ENCODE results near the gene STAG1.

STAG1 gene

DNA sequence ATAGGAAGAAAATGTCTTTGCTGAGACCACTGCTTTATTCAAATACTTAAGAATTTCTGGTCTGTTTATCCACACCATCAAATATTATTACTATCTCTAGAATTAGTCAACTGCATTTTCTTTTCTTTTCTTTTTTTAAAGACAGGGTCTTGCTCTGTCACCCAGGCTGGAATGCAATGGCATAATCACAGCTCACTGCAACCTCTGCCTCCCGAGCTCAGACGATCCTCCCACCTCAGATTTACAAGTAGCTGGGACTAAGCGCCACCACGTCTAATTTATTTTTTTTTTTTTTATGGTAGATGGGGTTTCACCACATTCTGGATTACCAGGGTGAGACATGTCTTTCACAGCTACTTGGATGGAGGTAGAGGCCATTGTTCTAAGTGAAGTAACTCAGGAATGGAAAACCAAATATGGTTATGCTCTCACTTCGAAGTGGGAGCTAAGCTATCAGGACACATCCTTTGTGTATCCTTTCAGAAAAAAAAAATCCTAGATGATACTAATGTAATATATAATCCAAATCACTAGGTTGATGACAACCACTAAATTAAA is 52.8 kb downstream of the STAG1 start:
- H2AFZ ChIP-seq (ENCODE audit: low read length): no peak overlapping the region
- peaks cover 4% of the 10 kb centered on the region for H3K4me1 ChIP-seq (ENCODE audit: insufficient read depth, low read length, poor library complexity, severe bottlenecking)
- peaks cover 12% of the 10 kb centered on the region for H4K20me1 ChIP-seq (ENCODE audit: insufficient read depth, low read length, poor library complexity, severe bottlenecking)
- H3K9me2 ChIP-seq (replicated peaks; ENCODE audit: low read depth, low read length): no peaks in the 10 kb centered on the region
- no peak overlapping the region for H3K4me2 ChIP-seq (ENCODE audit: low read depth, low read length, poor library complexity, severe bottlenecking)
- H3K4me3 ChIP-seq (ENCODE audit: low read length, poor library complexity, severe bottlenecking): no peak overlapping the region
- peaks cover 10% of the 10 kb centered on the region; the same call in 1 of the 2 replicates for H3K9me3 ChIP-seq (ENCODE audit: insufficient read depth, low read depth, low read length)
- no peaks in the 10 kb centered on the region for H3F3A ChIP-seq (ENCODE audit: low read depth)
- 0 out of 2 replicates have a peak, but pooled peaks cover 6% of the 10 kb centered on the region for H3K36me3 ChIP-seq (ENCODE audit: insufficient read depth, low read length)
- H3K27me3 ChIP-seq (ENCODE audit: insufficient read depth, low read length, poor library complexity, severe bottlenecking): no peaks in the 10 kb centered on the region
- H3K9ac ChIP-seq (ENCODE audit: low read depth, low read length, poor library complexity, severe bottlenecking): no peak overlapping the region
- TF ChIP-seq EZH2phosphoT487 (IDR thresholded peaks at IDR 0.05; ENCODE audit: borderline replicate concordance): no peak
- TF ChIP-seq, protein P1, sequence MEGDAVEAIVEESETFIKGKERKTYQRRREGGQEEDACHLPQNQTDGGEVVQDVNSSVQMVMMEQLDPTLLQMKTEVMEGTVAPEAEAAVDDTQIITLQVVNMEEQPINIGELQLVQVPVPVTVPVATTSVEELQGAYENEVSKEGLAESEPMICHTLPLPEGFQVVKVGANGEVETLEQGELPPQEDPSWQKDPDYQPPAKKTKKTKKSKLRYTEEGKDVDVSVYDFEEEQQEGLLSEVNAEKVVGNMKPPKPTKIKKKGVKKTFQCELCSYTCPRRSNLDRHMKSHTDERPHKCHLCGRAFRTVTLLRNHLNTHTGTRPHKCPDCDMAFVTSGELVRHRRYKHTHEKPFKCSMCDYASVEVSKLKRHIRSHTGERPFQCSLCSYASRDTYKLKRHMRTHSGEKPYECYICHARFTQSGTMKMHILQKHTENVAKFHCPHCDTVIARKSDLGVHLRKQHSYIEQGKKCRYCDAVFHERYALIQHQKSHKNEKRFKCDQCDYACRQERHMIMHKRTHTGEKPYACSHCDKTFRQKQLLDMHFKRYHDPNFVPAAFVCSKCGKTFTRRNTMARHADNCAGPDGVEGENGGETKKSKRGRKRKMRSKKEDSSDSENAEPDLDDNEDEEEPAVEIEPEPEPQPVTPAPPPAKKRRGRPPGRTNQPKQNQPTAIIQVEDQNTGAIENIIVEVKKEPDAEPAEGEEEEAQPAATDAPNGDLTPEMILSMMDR (conservative IDR thresholded peaks at IDR 0.05; ENCODE audit: low read length): no peak
- peaks cover 99% of the 10 kb centered on the region for H3K79me2 ChIP-seq (ENCODE audit: insufficient read depth, low read length)

DNA sequence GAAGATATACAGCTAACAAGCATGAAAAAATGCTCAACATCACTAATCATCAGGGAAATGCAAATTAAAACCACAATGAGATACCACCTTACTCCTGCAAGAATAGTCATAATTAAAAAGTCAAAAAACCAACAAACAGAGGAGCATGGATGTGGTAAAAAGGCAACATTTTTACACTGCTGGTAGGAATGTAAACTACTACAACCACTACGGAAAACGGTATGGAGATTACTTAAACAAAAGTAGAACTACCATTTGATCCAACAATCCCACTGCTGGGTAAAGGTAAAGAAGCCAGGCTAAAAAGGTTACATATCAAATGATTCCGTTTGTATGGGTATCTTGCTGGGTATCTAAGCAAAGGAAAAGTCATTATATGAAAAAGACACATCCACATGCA is 53.8 kb downstream of the STAG1 start:
- no peak overlapping the region for H2AFZ ChIP-seq (ENCODE audit: low read length)
- no peak overlapping the region for H3K9ac ChIP-seq (ENCODE audit: low read depth, low read length, poor library complexity, severe bottlenecking)
- H3K4me3 ChIP-seq (ENCODE audit: low read length, poor library complexity, severe bottlenecking): no peak overlapping the region
- H3K27me3 ChIP-seq (ENCODE audit: insufficient read depth, low read length, poor library complexity, severe bottlenecking): no peaks in the 10 kb centered on the region
- H3K79me2 ChIP-seq (ENCODE audit: insufficient read depth, low read length): peaks cover 100% of the 10 kb centered on the region
- H3K9me2 ChIP-seq (replicated peaks; ENCODE audit: low read depth, low read length): no peaks in the 10 kb centered on the region
- 0 out of 2 replicates have a peak, but pooled peaks cover 6% of the 10 kb centered on the region for H3K36me3 ChIP-seq (ENCODE audit: insufficient read depth, low read length)
- H3K9me3 ChIP-seq (ENCODE audit: insufficient read depth, low read depth, low read length): peaks cover 16% of the 10 kb centered on the region; the same call in 1 of the 2 replicates
- H3K4me1 ChIP-seq (ENCODE audit: insufficient read depth, low read length, poor library complexity, severe bottlenecking): peaks cover 9% of the 10 kb centered on the region
- TF ChIP-seq, protein P1 (conservative IDR thresholded peaks at IDR 0.05; ENCODE audit: low read length): no peak
- no peak for TF ChIP-seq EZH2phosphoT487 (IDR thresholded peaks at IDR 0.05; ENCODE audit: borderline replicate concordance)
- H4K20me1 ChIP-seq (ENCODE audit: insufficient read depth, low read length, poor library complexity, severe bottlenecking): peaks cover 9% of the 10 kb centered on the region
- no peak overlapping the region for H3K4me2 ChIP-seq (ENCODE audit: low read depth, low read length, poor library complexity, severe bottlenecking)
- no peaks in the 10 kb centered on the region for H3F3A ChIP-seq (ENCODE audit: low read depth)

DNA sequence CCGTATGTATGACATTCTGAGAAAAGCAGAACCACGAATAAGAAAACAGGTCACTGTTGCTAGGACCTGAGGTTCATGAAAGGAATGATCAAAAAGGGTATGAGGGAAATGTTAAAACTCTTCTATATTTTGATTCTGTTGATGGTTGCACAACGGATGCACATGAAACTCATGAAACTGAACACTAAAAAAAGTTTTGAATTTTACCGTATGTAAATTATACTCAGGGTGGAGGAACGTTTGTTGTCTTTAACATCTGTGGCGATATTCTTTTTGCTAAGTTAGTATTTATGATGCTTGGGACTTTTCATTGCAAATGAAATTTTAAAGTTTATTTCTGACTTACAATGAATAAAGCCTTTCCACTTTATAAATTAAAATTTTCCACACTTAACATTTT is 55.4 kb downstream of the STAG1 start:
- H3K79me2 ChIP-seq (ENCODE audit: insufficient read depth, low read length): peaks cover 99% of the 10 kb centered on the region
- no peak for TF ChIP-seq EZH2phosphoT487 (IDR thresholded peaks at IDR 0.05; ENCODE audit: borderline replicate concordance)
- TF ChIP-seq, protein P1 (conservative IDR thresholded peaks at IDR 0.05; ENCODE audit: low read length): no peak
- no peaks in the 10 kb centered on the region for H3F3A ChIP-seq (ENCODE audit: low read depth)
- no peak overlapping the region for H3K4me2 ChIP-seq (ENCODE audit: low read depth, low read length, poor library complexity, severe bottlenecking)
- peaks cover 21% of the 10 kb centered on the region; the same call in 1 of the 2 replicates for H3K9me3 ChIP-seq (ENCODE audit: insufficient read depth, low read depth, low read length)
- 0 out of 2 replicates have a peak, but pooled peaks cover 6% of the 10 kb centered on the region for H3K36me3 ChIP-seq (ENCODE audit: insufficient read depth, low read length)
- peaks cover 4% of the 10 kb centered on the region for H4K20me1 ChIP-seq (ENCODE audit: insufficient read depth, low read length, poor library complexity, severe bottlenecking)
- H2AFZ ChIP-seq (ENCODE audit: low read length): no peak overlapping the region
- peaks cover 9% of the 10 kb centered on the region for H3K4me1 ChIP-seq (ENCODE audit: insufficient read depth, low read length, poor library complexity, severe bottlenecking)
- H3K27me3 ChIP-seq (ENCODE audit: insufficient read depth, low read length, poor library complexity, severe bottlenecking): no peaks in the 10 kb centered on the region
- no peak overlapping the region for H3K9ac ChIP-seq (ENCODE audit: low read depth, low read length, poor library complexity, severe bottlenecking)
- H3K9me2 ChIP-seq (replicated peaks; ENCODE audit: low read depth, low read length): no peaks in the 10 kb centered on the region
- no peak overlapping the region for H3K4me3 ChIP-seq (ENCODE audit: low read length, poor library complexity, severe bottlenecking)

Data from Loucy (cell line).